D721Med (cell line): Measurements from ENCODE around the gene CTBP1.
"Not testable (repeated sequence)": the region's sequence is repeated elsewhere in the genome, so short reads cannot be mapped to it uniquely, and the experiment has no call there.

ENCODE experiments used
- DNase-seq: peaks from one replicate; pipeline ENCODE4 v3.0.0; 2011; ENCODE audit warnings: low spot score; ENCODE audit not compliant: insufficient read length
- FAIRE-seq: peaks from 2 replicates; lab custom pipeline; 2011; peaks lifted over from hg19 to GRCh38; lab: Jason Lieb, UNC
- TF ChIP-seq, protein P1 (sequence below): IDR thresholded peaks from 2 replicates; pipeline ENCODE4 v1.5.1; 2012; ENCODE audit warnings: mild to moderate bottlenecking, control low read depth; ENCODE audit not compliant: insufficient read depth; ENCODE audit errors: missing control alignments

CTBP1 gene

DNA sequence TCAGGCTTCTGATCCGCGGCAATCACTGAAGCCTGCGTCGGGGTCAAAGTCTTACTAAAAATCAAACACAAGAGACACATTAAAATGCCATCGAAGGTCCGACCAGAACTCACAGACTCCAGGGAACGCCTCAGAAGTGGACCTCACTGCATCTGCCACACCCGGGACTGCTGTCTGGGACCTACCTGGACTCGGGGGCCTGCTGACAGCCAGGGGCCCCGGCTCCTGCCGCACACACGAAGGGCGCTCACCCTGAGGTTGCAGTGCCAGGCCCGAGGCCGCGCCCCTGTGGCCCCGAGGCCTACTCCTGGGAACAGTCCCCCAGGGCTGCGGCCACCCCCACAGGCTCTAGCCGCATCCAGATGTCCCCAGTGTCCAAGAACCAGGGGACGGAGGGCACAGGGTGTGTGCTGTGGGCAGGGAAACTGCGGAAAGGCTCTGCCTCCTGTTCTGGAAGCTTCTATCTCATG is 7.4 kb downstream of the CTBP1 start:
- FAIRE-seq (no peak), DNase-seq (no peak)
- TF ChIP-seq, protein P1, sequence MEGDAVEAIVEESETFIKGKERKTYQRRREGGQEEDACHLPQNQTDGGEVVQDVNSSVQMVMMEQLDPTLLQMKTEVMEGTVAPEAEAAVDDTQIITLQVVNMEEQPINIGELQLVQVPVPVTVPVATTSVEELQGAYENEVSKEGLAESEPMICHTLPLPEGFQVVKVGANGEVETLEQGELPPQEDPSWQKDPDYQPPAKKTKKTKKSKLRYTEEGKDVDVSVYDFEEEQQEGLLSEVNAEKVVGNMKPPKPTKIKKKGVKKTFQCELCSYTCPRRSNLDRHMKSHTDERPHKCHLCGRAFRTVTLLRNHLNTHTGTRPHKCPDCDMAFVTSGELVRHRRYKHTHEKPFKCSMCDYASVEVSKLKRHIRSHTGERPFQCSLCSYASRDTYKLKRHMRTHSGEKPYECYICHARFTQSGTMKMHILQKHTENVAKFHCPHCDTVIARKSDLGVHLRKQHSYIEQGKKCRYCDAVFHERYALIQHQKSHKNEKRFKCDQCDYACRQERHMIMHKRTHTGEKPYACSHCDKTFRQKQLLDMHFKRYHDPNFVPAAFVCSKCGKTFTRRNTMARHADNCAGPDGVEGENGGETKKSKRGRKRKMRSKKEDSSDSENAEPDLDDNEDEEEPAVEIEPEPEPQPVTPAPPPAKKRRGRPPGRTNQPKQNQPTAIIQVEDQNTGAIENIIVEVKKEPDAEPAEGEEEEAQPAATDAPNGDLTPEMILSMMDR: no peak

DNA sequence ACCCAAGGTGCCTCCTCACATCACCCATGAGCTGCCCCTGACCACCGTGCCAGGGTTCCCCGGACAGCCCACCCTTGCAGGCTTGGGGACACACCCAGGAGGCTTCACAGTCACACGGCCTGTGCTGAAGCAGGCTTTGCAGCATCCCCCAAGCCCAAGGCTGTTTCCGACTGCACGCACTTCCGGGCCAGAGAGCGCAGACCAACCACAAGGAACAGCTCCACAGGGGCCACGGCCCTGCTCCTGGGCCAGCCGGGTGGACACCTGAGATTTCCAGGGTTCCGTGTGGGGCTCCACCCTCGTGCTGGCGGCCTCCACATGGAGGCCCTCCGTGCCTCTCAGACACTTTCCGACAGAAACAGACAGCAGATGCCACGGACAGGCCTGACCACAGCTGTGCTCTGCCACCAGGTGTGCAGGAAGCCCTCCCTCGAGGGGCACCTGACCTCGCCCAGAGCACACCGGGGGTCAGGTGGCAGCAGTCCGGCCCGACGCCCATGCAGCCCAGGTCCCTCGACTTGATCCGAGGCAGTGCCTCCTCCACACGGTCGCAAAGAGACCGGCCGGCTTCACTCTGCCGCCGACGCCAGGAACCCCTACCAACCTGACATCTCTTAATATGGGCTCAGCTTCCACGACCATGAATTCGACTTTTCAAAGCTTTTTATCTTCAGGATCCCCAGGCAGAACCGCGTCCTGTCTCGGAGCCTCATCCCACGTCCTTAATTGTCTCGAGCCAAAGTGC is 8.0 kb downstream of the CTBP1 start:
- DNase-seq: peak; percentile 18
- TF ChIP-seq, protein P1: no peak
- FAIRE-seq: no peak

DNA sequence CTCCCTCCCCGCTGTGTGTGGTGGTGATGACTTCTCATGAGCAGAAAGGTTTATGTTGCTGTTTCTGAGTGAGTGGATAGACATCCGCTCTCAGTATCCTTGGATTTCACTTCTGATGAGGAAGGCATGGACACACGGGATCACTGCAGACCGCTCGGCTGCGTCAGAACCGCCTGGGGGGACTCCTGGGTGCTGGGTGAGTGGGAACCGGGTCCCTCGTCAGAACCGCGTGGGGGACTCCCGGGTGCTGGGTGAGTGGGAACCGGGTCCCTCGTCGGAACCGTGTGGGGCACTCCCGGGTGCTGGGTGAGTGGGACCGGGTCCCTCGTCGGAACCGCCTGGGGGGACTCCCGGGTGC is 9.0 kb downstream of the CTBP1 start:
- TF ChIP-seq, protein P1: no peak
- no peak for FAIRE-seq
- DNase-seq: no peak

DNA sequence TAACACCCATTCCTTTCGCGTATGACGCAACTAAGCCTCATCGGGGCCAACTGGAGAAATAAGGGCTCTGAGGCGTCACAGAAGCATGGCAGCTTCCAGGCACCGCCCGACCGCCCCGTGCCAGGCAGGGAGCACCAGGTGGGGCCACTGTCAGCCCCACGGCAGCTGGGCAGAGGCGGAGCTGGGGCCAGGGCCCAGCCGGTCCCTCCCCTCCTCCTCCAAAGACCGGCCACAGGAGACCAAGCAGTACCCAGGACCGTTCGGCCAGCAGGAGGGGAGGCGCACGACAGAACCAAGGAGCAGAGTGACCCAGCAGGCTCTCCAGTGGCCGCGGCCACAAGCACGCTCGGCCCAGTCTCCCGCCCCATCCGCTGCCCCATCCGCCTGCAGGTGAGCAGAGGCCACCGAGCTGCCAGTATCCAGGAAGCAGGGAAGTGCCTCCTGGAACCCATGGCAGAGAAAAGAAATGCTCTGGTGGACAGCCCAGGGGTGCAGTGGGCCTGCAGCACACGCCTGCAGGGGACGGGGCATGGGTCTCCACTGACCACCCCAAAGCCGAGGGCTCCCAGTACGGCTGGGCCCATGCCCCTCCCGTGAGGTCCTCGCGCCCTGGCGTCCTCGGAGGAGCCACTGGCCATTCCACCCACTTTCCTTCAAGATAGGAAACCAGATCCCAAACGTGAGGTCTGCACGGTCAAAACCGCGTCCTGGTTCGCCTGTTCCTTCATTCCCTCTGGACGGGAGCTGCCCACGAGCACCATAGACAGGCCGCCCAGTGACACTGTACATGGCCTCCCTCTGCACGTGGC is 9.6 kb downstream of the CTBP1 start:
- no peak for FAIRE-seq
- TF ChIP-seq, protein P1: no peak
- no peak for DNase-seq

DNA sequence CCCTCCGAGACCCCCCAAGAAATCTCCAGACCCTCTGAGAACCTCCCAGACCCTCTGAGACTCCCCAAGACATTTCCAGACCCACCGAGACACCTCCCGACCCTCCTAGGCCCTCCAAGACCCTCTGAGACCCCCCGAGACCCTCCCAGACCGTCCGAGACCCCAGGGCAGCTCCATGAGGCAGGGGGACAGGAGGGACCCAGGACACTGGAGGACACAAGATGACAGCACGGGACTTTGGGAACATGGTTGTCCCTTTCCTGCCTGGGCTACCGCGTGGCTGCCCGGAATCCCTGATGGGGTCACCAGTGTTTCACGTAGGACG is 10.3 kb downstream of the CTBP1 start:
- TF ChIP-seq, protein P1: no peak
- FAIRE-seq: no peak

DNA sequence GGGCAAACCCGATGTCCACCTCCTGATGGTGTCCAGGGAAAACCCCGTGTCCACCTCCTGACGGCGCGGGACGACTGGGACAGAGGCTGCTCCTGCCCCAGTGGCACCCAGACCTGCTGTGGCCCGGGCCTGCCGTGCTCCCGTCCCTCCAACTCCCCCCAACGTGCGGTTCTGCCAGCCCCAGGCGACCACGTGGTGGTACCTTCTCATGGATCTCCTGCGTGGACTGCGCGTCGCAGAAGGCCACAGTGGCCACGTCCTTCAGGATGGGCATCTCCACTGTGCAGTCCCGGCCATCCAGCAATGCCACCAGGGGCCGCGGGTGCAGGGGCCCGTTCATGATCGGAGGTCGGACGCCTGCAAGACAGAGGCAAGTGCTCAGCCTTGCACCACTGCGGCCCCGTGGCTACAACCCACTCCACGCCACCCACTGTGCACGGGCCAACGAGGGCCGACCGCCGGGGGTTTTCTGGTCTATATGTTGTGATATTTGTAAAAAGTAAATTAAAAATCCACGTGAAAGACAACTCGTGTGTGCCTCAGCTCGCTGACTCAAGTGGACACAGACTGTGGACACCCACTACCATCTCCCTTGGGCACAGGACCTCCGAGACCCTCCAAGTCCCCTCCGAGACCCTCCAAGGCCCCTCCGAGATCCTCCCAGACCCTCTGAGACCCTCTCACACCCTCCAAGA is 10.8 kb downstream of the CTBP1 start:
- TF ChIP-seq, protein P1: no peak
- no peak for DNase-seq
- FAIRE-seq: no peak

More for the DNA sequence above, 10.3 kb downstream of the CTBP1 start:
- DNase-seq: no peak

DNA sequence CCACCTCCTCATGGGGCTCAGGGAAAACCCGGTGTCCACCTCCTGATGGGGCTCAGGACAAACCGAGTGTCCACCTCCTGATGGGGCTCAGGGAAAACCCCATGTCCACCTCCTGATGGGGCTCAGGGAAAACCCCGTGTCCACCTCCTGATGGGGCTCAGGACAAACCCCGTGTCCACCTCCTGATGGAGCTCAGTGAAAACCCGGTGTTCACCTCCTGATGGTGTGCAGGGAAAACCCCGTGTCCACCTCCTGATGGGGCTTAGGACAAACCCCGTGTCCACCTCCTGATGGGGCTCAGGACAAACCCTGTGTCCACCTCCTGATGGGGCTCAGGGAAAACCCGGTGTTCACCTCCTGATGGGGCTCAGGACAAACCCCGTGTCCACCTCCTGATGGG is 11.7 kb downstream of the CTBP1 start:
- DNase-seq, FAIRE-seq: not testable (repeated sequence)

DNA sequence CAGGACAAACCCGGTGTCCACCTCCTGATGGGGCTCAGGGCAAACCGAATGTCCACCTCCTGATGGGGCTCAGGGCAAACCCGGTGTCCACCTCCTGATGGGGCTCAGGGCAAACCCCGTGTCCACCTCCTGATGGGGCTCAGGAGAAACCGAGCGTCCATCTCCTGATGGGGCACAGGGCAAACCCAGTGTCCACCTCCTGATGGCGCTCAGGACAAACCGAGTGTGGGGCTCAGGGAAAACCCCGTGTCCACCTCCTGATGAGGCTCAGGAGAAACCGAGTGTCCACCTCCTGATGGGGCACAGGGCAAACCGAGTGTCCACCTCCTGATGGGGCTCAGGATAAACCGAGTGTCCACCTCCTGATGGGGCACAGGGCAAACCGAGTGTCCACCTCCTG is 12.1 kb downstream of the CTBP1 start:
- DNase-seq, FAIRE-seq: not testable (repeated sequence)
